Gastroesophageal sphincter (tissue), 4 donors: ENCODE measurements around the gene TELO2. TPM values are rescaled to one million over a fixed set of nuclear protein-coding genes. Genes with fewer than 3 reads are reported as not detected.
A peak's percentile ranks its signal among the peaks of the same experiment; 100 is the strongest.
"Not testable (repeated sequence)": the region's sequence is repeated elsewhere in the genome, so short reads cannot be mapped to it uniquely, and the experiment has no call there.

ENCODE experiments used
- ATAC-seq: fragments of 150-250 bp; one replicate; pipeline ENCODE4 v1.9.1; 2016; ENCODE audit warnings: mild to moderate bottlenecking, moderate library complexity
- H3K27ac ChIP-seq, 4 donors: fragments of 200-600 bp; sonication (generic) in 3 of 4; 1 replicate in 3 of 4; 2 replicates in 1 of 4; pipeline ENCODE4 v1.5.1; 2016 to 2019
- H3K27me3 ChIP-seq: fragments of 200-600 bp; sonication (generic); one replicate; pipeline ENCODE4 v1.5.1; 2019
- H3K36me3 ChIP-seq, 2 donors: fragments of 200-600 bp; sonication (generic); one replicate each; pipeline ENCODE4 v1.5.1; 2019; ENCODE audit warnings: control low read depth in 1 of 2
- H3K4me1 ChIP-seq, 3 donors: fragments of 200-600 bp; sonication (generic); 1 replicate in 2 of 3; 2 replicates in 1 of 3; pipeline ENCODE4 v1.5.1; 2016 to 2019; ENCODE audit warnings: control low read depth in 2 of 3
- H3K4me3 ChIP-seq, 2 donors: fragments of 200-600 bp; sonication (generic); one replicate each; pipeline ENCODE4 v1.5.1; 2019; ENCODE audit warnings: mild to moderate bottlenecking in 1 of 2, moderate library complexity in 1 of 2
- H3K9me3 ChIP-seq, 3 donors: fragments of 200-600 bp; sonication (generic); one replicate each; pipeline ENCODE4 v1.5.1; 2017 to 2019; ENCODE audit warnings: control low read depth in 2 of 3
- EP300 ChIP-seq: sonication (generic); formaldehyde crosslinking; IDR thresholded peaks from one replicate; pipeline ENCODE4 v1.6.1; 2017; ENCODE audit warnings: antibody characterized with exemption, mild to moderate bottlenecking
- POLR2A ChIP-seq, 2 donors: fragments of 450-650 bp; IDR thresholded peaks; one replicate each; pipeline ENCODE4 v1.6.1; 2017; ENCODE audit warnings: antibody characterized with exemption in 2 of 2, mild to moderate bottlenecking in 2 of 2, moderate library complexity in 1 of 2
- POLR2AphosphoS5 ChIP-seq: sonication (generic); formaldehyde crosslinking; IDR thresholded peaks from one replicate; pipeline ENCODE4 v1.6.1; 2017; ENCODE audit warnings: antibody characterized with exemption
- WGBS, 2 donors: methylation state at CpG; one replicate each; pipeline ENCODE4 v1.1.5; 2018; ENCODE audit warnings: low coverage in 1 of 2; 5-methylcytosine and 5-hydroxymethylcytosine counted together
- total RNA-seq, 4 donors: library from RNA; depleted of rRNA; stranded (reverse); fragments of >200 nt; gene quantifications; one replicate each; pipeline ENCODE4 v1.1.0, GENCODE V29; 2016
- TF ChIP-seq, protein P1 (sequence below), 4 experiments: fragments of 200-600 bp in 2 of 4; fragments of 450-650 bp in 2 of 4; sonication (generic) in 1 of 4; IDR thresholded peaks; one replicate each; pipeline ENCODE4 v1.5.1; 2017 to 2019; ENCODE audit warnings: antibody characterized with exemption in 4 of 4, mild to moderate bottlenecking in 2 of 4, moderate library complexity in 2 of 4

Gene TELO2
- total RNA-seq, 4 donors from 2014 or later: 10.9 to 33.9 (median 20.8) TPM

GRCh38 chr16:1468426-1468810 lies 24.7 kb upstream of the TELO2 start:
- TF ChIP-seq EP300 (no peak), POLR2AphosphoS5 (no peak), POLR2A (IDR thresholded peaks at IDR 0.05) (no peak)
- TF ChIP-seq, protein P1, sequence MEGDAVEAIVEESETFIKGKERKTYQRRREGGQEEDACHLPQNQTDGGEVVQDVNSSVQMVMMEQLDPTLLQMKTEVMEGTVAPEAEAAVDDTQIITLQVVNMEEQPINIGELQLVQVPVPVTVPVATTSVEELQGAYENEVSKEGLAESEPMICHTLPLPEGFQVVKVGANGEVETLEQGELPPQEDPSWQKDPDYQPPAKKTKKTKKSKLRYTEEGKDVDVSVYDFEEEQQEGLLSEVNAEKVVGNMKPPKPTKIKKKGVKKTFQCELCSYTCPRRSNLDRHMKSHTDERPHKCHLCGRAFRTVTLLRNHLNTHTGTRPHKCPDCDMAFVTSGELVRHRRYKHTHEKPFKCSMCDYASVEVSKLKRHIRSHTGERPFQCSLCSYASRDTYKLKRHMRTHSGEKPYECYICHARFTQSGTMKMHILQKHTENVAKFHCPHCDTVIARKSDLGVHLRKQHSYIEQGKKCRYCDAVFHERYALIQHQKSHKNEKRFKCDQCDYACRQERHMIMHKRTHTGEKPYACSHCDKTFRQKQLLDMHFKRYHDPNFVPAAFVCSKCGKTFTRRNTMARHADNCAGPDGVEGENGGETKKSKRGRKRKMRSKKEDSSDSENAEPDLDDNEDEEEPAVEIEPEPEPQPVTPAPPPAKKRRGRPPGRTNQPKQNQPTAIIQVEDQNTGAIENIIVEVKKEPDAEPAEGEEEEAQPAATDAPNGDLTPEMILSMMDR (IDR thresholded peaks at IDR 0.05): no peak
- H3K27me3 ChIP-seq: no peaks in the 10 kb centered on the region
- WGBS, 2 donors: 88% methylated on average over 7 of the region's 22 CpGs; no CpG with 5 or more reads in 1 of the 2 donors
- ATAC-seq: no peak
- peaks cover 0 to 27% of the 10 kb centered on the region in 2 donors for H3K36me3 ChIP-seq
- H3K4me3 ChIP-seq: no peak overlapping the region
- H3K27ac ChIP-seq: no peak overlapping the region
- peaks cover 0 to 41% (median 6%) of the 10 kb centered on the region in 3 donors for H3K4me1 ChIP-seq
- H3K9me3 ChIP-seq: no peaks in the 10 kb centered on the region

DNA sequence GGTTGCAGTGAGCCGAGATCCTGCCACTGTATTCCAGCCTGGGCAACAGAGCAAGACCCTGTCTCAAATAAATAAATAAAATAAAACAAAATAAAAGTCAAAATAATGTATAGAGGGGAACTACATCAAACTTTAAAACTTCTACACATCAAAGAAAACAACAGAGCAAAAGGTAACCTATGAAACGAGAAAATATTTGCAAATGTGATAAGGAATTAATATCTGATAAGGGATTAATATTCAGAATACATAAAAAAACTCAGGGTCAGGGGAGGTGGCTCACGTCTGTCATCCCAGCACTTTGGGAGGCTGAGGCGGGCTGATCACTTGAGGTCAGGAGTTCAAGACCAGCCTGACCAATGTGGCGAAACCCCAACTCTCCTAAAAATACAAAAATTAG lies 24.0 kb upstream of the TELO2 start:
- WGBS, 2 donors: 79 to 80% methylated on average over 2 to 4 of the region's 5 CpGs
- not testable (repeated sequence) for H3K9me3 ChIP-seq, H3K27me3 ChIP-seq, H3K4me3 ChIP-seq, H3K27ac ChIP-seq, ATAC-seq
- peaks cover 0 to 20% of the 10 kb centered on the region in 2 donors for H3K36me3 ChIP-seq
- peaks cover 0 to 48% (median 11%) of the 10 kb centered on the region in 3 donors for H3K4me1 ChIP-seq

- peaks cover 0 to 14% of the 10 kb centered on the region in 2 donors for H3K36me3 ChIP-seq
- no peak overlapping the region for H3K27ac ChIP-seq
- 64% methylated on average over 15 of the region's 20 CpGs; no CpG with 5 or more reads in 1 of the 2 donors for whole genome bisulfite sequencing, 2 donors
- TF ChIP-seq POLR2A (IDR thresholded peaks at IDR 0.05): no peak
- no peak for TF ChIP-seq EP300
- TF ChIP-seq, protein P1 (IDR thresholded peaks at IDR 0.05): no peak
- no peak for TF ChIP-seq POLR2AphosphoS5
- peaks cover 0 to 51% (median 11%) of the 10 kb centered on the region in 3 donors for H3K4me1 ChIP-seq
- no peaks in the 10 kb centered on the region for H3K9me3 ChIP-seq
- peak overlapping the region in 1 of 2 donors; percentile 12 for H3K4me3 ChIP-seq
- H3K27me3 ChIP-seq: no peaks in the 10 kb centered on the region
- no peak for ATAC-seq
Measured at GRCh38 chr16:1469693-1470201, 23.4 kb upstream of the TELO2 start.

DNA sequence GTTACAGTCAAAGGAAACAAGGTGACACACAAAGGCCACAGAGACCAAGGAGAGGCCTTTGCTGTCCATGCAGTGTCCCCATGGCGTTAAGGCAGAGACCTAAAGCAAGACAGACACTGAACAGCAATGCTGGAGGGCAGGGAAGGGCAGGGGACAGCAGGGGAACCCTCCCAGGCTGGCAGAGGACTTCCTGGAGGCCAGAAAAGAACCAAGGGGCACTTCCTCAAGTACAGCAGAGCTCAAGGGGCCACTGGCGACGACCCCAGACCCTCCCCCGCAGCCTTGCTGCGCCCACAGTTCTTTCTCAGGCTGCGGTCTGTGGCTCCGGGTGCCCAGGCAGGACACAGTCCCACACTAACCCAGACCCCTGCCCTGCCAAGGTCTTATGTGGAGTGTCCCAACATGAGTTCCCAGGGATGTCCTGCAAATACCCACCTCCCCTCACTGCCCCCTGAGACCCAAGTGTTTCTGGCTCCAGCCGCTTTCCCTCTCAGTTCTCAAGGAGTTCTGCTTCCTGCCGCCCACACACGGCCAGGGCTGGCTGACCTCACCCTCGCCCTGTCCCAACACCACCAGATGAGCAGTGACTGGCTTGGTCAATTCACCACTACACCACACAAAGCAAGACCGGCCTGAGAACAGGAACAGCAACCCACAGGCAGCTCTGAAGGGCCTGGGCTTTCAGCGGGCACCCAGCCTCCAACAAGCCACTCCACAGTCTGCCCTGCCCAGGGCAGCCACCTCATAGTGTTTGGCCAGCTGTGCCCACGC lies 22.5 kb upstream of the TELO2 start:
- H3K4me3 ChIP-seq: no peak overlapping the region
- no peak for TF ChIP-seq POLR2AphosphoS5
- TF ChIP-seq EP300: no peak
- TF ChIP-seq, protein P1 (IDR thresholded peaks at IDR 0.05): no peak
- no peak for TF ChIP-seq POLR2A (IDR thresholded peaks at IDR 0.05)
- no peak for ATAC-seq
- H3K36me3 ChIP-seq: peaks cover 0 to 5% of the 10 kb centered on the region in 2 donors
- no peaks in the 10 kb centered on the region for H3K9me3 ChIP-seq
- H3K4me1 ChIP-seq: peaks cover 0 to 56% (median 14%) of the 10 kb centered on the region in 3 donors
- WGBS, 2 donors: 40% methylated on average over 1 of the region's 14 CpGs; no CpG with 5 or more reads in 1 of the 2 donors
- peak overlapping the region in 1 of 4 donors; percentile 3 for H3K27ac ChIP-seq
- H3K27me3 ChIP-seq: no peaks in the 10 kb centered on the region

- no peak overlapping the region for H3K4me3 ChIP-seq
- TF ChIP-seq EP300 (no peak), POLR2A (IDR thresholded peaks at IDR 0.05) (no peak), POLR2AphosphoS5 (no peak)
- TF ChIP-seq, protein P1 (IDR thresholded peaks at IDR 0.05): no peak
- peaks cover 0 to 60% (median 16%) of the 10 kb centered on the region in 3 donors for H3K4me1 ChIP-seq
- no peaks in the 10 kb centered on the region for H3K27me3 ChIP-seq
- no peaks in the 10 kb centered on the region for H3K9me3 ChIP-seq
- H3K36me3 ChIP-seq: no peaks in the 10 kb centered on the region
- no peak overlapping the region for H3K27ac ChIP-seq
- ATAC-seq: no peak
- WGBS, 2 donors: 85 to 96% methylated on average over 3 to 5 of the region's 26 CpGs
Measured at GRCh38 chr16:1471569-1472194, 21.5 kb upstream of the TELO2 start.
